Measurements from ENCODE around the gene DSCAML1. TPM values are rescaled to one million over a fixed set of nuclear protein-coding genes. Genes with fewer than 3 reads are reported as not detected.

Gene DSCAML1
- total RNA-seq, 2 experiments from 2014 or later: not detected

- intact Hi-C loops (cut with micrococcal nuclease; ENCODE audit: unreplicated experiment): no loop called here
- DNase-seq (ENCODE audit: low spot score): no peak
- Histone ChIP-seq H3K27ac (ENCODE audit: low read depth, low read length, poor library complexity, severe bottlenecking) (no peak overlapping the region), H3K36me3 (ENCODE audit: insufficient read depth, low read length) (no peaks in the 10 kb centered on the region), H3K4me1 (ENCODE audit: insufficient read depth, low read length, poor library complexity, severe bottlenecking) (no peaks in the 10 kb centered on the region), H2AFZ (ENCODE audit: low read length) (no peak overlapping the region), H4K20me1 (ENCODE audit: insufficient read depth, low read length) (no peaks in the 10 kb centered on the region), H3K9me3 (ENCODE audit: low read length) (no peaks in the 10 kb centered on the region), H3K4me3 (ENCODE audit: low read depth, low read length, poor library complexity, severe bottlenecking) (no peak overlapping the region), H3K79me2 (ENCODE audit: insufficient read depth, low read depth, low read length) (no peaks in the 10 kb centered on the region), H3K9me2 (ENCODE audit: insufficient read depth, low read length) (no peaks in the 10 kb centered on the region), H3K4me2 (ENCODE audit: low read length) (no peak overlapping the region)
- no TSS peak for BruUV-seq (replicated peaks)
- TF ChIP-seq EZH2phosphoT487 (IDR thresholded peaks at IDR 0.05; ENCODE audit: borderline replicate concordance, low read depth, low read length): no peak
- TF ChIP-seq CTCF (conservative IDR thresholded peaks at IDR 0.05; ENCODE audit: low read length): no peak
- ChIA-PET CTCF (ENCODE audit: unreplicated experiment) (interaction anchor here (0.6 kb wide), 2 partner anchors 25 to 36 kb away, joined by 3 read pairs; no protein-coding TSS in a partner anchor), POLR2A (no interaction called here)
Observed at GRCh38 chr11:117724104-117724503, 72.9 kb downstream of the DSCAML1 start.

GRCh38 chr11:117723277-117724024 is 73.6 kb downstream of the DSCAML1 start:
- H3K36me3 ChIP-seq (ENCODE audit: insufficient read depth, low read length): no peaks in the 10 kb centered on the region
- H3K4me1 ChIP-seq (ENCODE audit: insufficient read depth, low read length, poor library complexity, severe bottlenecking): no peaks in the 10 kb centered on the region
- no peak overlapping the region for H3K4me3 ChIP-seq (ENCODE audit: low read depth, low read length, poor library complexity, severe bottlenecking)
- H3K4me2 ChIP-seq (ENCODE audit: low read length): no peak overlapping the region
- no peaks in the 10 kb centered on the region for H3K9me2 ChIP-seq (ENCODE audit: insufficient read depth, low read length)
- no peak overlapping the region for H3K27ac ChIP-seq (ENCODE audit: low read depth, low read length, poor library complexity, severe bottlenecking)
- H3K9me3 ChIP-seq (ENCODE audit: low read length): no peaks in the 10 kb centered on the region
- ChIA-PET CTCF (ENCODE audit: unreplicated experiment) (interaction anchor here (0.6 kb wide), 2 partner anchors 26 to 36 kb away, joined by 3 read pairs; no protein-coding TSS in a partner anchor), POLR2A (no interaction called here)
- H4K20me1 ChIP-seq (ENCODE audit: insufficient read depth, low read length): no peaks in the 10 kb centered on the region
- no peak for TF ChIP-seq EZH2phosphoT487 (IDR thresholded peaks at IDR 0.05; ENCODE audit: borderline replicate concordance, low read depth, low read length)
- TF ChIP-seq CTCF (conservative IDR thresholded peaks at IDR 0.05; ENCODE audit: low read length): no peak
- no peak for DNase-seq (ENCODE audit: low spot score)
- no peak overlapping the region for H2AFZ ChIP-seq (ENCODE audit: low read length)
- intact Hi-C loops (cut with micrococcal nuclease; ENCODE audit: unreplicated experiment): no loop called here
- BruUV-seq (replicated peaks): no TSS peak
- no peaks in the 10 kb centered on the region for H3K79me2 ChIP-seq (ENCODE audit: insufficient read depth, low read depth, low read length)

DNA sequence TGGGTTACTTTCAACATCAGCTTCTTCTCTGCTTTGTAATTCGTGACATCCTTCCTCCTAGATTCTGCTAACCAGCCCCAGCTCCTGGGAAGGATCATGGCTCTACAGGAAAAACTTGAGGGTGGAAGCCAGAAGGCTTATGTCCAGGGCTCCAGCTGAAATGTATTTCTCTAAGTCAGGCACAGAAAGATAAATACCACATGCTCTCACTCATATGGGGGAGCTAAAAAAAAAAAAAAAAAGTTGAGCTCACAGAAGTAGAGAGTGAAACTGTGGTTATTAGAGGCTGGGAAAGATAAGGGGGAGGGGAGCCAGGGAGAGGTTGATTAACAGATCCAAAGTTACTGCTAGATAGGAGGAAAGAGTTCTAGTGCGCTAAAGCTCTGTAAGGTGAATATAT is 74.9 kb downstream of the DSCAML1 start:
- no peak overlapping the region for H2AFZ ChIP-seq (ENCODE audit: low read length)
- no peak for TF ChIP-seq CTCF (conservative IDR thresholded peaks at IDR 0.05; ENCODE audit: low read length)
- TF ChIP-seq EZH2phosphoT487 (IDR thresholded peaks at IDR 0.05; ENCODE audit: borderline replicate concordance, low read depth, low read length): no peak
- no peaks in the 10 kb centered on the region for H3K36me3 ChIP-seq (ENCODE audit: insufficient read depth, low read length)
- no peaks in the 10 kb centered on the region for H3K9me2 ChIP-seq (ENCODE audit: insufficient read depth, low read length)
- no peak overlapping the region for H3K4me3 ChIP-seq (ENCODE audit: low read depth, low read length, poor library complexity, severe bottlenecking)
- ChIA-PET CTCF (ENCODE audit: unreplicated experiment) (interaction anchor here (0.6 kb wide), 1 partner anchor 369 kb away, joined by 3 read pairs; no protein-coding TSS in a partner anchor), POLR2A (interaction anchor here (0.7 kb wide), 1 partner anchor 10 kb away, joined by 3 read pairs; no protein-coding TSS in a partner anchor)
- no peaks in the 10 kb centered on the region for H3K79me2 ChIP-seq (ENCODE audit: insufficient read depth, low read depth, low read length)
- no TSS peak for BruUV-seq (replicated peaks)
- H3K4me2 ChIP-seq (ENCODE audit: low read length): no peak overlapping the region
- intact Hi-C loops (cut with micrococcal nuclease; ENCODE audit: unreplicated experiment): no loop called here
- DNase-seq (ENCODE audit: low spot score): no peak
- H3K4me1 ChIP-seq (ENCODE audit: insufficient read depth, low read length, poor library complexity, severe bottlenecking): no peaks in the 10 kb centered on the region
- no peak overlapping the region for H3K27ac ChIP-seq (ENCODE audit: low read depth, low read length, poor library complexity, severe bottlenecking)
- no peaks in the 10 kb centered on the region for H4K20me1 ChIP-seq (ENCODE audit: insufficient read depth, low read length)
- no peaks in the 10 kb centered on the region for H3K9me3 ChIP-seq (ENCODE audit: low read length)

Data from OCI-LY7 (cell line).